Measurements from ENCODE around the gene RPS6KA1. TPM values are rescaled to one million over a fixed set of nuclear protein-coding genes. Genes with fewer than 3 reads are reported as not detected.

Gene RPS6KA1
- total RNA-seq, 4 donors from 2014 or later, result 10.7 to 37.2 (median 13.5) TPM

- Histone ChIP-seq H3K4me3 (peak overlapping the region in 1 of 4 donors; percentile 32), H3K27me3 (no peaks in the 10 kb centered on the region), H3K9me3 (no peaks in the 10 kb centered on the region), H3K27ac (peak overlapping the region in 3 of 4 donors; percentile 76 to 79 (median 76)), H3K36me3 (no peaks in the 10 kb centered on the region), H3K4me1 (peaks cover 0 to 39% (median 8%) of the 10 kb centered on the region in 4 donors)
- no peak for TF ChIP-seq POLR2A (IDR thresholded peaks at IDR 0.05)
- no peak for TF ChIP-seq CTCF (IDR thresholded peaks at IDR 0.05)
- TF ChIP-seq EP300 (IDR thresholded peaks at IDR 0.05), result no peak
- no peak for DNase-seq (ENCODE audit: low spot score in 2 of 2)
- 86 to 93% methylated on average over 5 of the region's 5 CpGs for WGBS, 2 donors
Measured at GRCh38 chr1:26544126-26544525, 14.6 kb downstream of the RPS6KA1 start.

GRCh38 chr1:26545969-26546323 lies 16.4 kb downstream of the RPS6KA1 start:
- H3K9me3 ChIP-seq, result no peaks in the 10 kb centered on the region

GRCh38 chr1:26546375-26546774 lies 16.8 kb downstream of the RPS6KA1 start:
- H3K36me3 ChIP-seq, result peaks cover 0 to 4% (median under 1%) of the 10 kb centered on the region in 3 donors
- peaks cover 0 to 18% (median 6%) of the 10 kb centered on the region in 4 donors for H3K4me1 ChIP-seq
- H3K4me3 ChIP-seq, result peak overlapping the region in 3 of 4 donors; percentile 3 to 37 (median 35)
- WGBS, 2 donors, result 71 to 86% methylated on average over 6 to 8 of the region's 8 CpGs
- H3K27me3 ChIP-seq, result no peaks in the 10 kb centered on the region
- peak overlapping the region in 1 of 4 donors; percentile 55 for H3K27ac ChIP-seq
- no peak for TF ChIP-seq EP300 (IDR thresholded peaks at IDR 0.05)
- no peaks in the 10 kb centered on the region for H3K9me3 ChIP-seq
- no peak for DNase-seq (ENCODE audit: low spot score in 2 of 2)

More at GRCh38 chr1:26545969-26546323, 16.4 kb downstream of the RPS6KA1 start:
- TF ChIP-seq CTCF (IDR thresholded peaks at IDR 0.05) (no peak), EP300 (IDR thresholded peaks at IDR 0.05) (no peak), POLR2A (IDR thresholded peaks at IDR 0.05) (no peak)
- peak overlapping the region in 1 of 4 donors; percentile 55 for H3K27ac ChIP-seq
- DNase-seq (ENCODE audit: low spot score in 2 of 2), result no peak
- H3K36me3 ChIP-seq, result no peaks in the 10 kb centered on the region
- 64% methylated on average over 4 of the region's 4 CpGs; no CpG with 5 or more reads in 1 of the 2 donors for WGBS, 2 donors
- peak overlapping the region in 3 of 4 donors; percentile 3 to 37 (median 35) for H3K4me3 ChIP-seq
- peaks cover 0 to 22% (median 8%) of the 10 kb centered on the region in 4 donors for H3K4me1 ChIP-seq
- no peaks in the 10 kb centered on the region for H3K27me3 ChIP-seq

- Histone ChIP-seq H3K9me3 (no peaks in the 10 kb centered on the region), H3K36me3 (peaks cover 0 to 8% (median 5%) of the 10 kb centered on the region in 3 donors), H3K4me1 (peaks cover 0 to 13% (median 4%) of the 10 kb centered on the region in 4 donors), H3K27me3 (no peaks in the 10 kb centered on the region), H3K4me3 (peak overlapping the region in 1 of 4 donors; percentile 35), H3K27ac (no peak overlapping the region)
- 85 to 91% methylated on average over 5 to 7 of the region's 7 CpGs for WGBS, 2 donors
- no peak for DNase-seq (ENCODE audit: low spot score in 2 of 2)
- TF ChIP-seq CTCF (IDR thresholded peaks at IDR 0.05) (no peak), POLR2A (IDR thresholded peaks at IDR 0.05) (no peak), EP300 (IDR thresholded peaks at IDR 0.05) (no peak)
Measured at GRCh38 chr1:26546819-26547218, 17.3 kb downstream of the RPS6KA1 start.

GRCh38 chr1:26548841-26549240 lies 19.3 kb downstream of the RPS6KA1 start:
- no peak overlapping the region for H3K4me3 ChIP-seq
- WGBS, 2 donors, result 83 to 89% methylated on average over 3 of the region's 3 CpGs
- H3K27ac ChIP-seq, result no peak overlapping the region
- no peaks in the 10 kb centered on the region for H3K27me3 ChIP-seq
- no peaks in the 10 kb centered on the region for H3K9me3 ChIP-seq
- DNase-seq (ENCODE audit: low spot score in 2 of 2), result no peak
- peaks cover 0 to 8% (median under 1%) of the 10 kb centered on the region in 4 donors for H3K4me1 ChIP-seq
- H3K36me3 ChIP-seq, result peaks cover 0 to 8% (median 7%) of the 10 kb centered on the region in 3 donors
- TF ChIP-seq EP300 (IDR thresholded peaks at IDR 0.05), result no peak
- no peak for TF ChIP-seq CTCF (IDR thresholded peaks at IDR 0.05)
- no peak for TF ChIP-seq POLR2A (IDR thresholded peaks at IDR 0.05)

Measured in tibial nerve (tissue), 4 donors.